H1 (cell line): Measurements from ENCODE around the gene MDFIC2. TPM values are rescaled to one million over a fixed set of nuclear protein-coding genes. Genes with fewer than 3 reads are reported as not detected.

Source experiments
- CTCF ChIA-PET: fragments of 300-600 bp; sonication (Branson Sonifier 250); formaldehyde crosslinking; loops from one replicate; lab custom pipeline; 2021; ENCODE audit not compliant: partially characterized antibody; lab: Charles Lee
- POLR2A ChIA-PET: fragments of 300-600 bp; sonication (Branson Sonifier 250); formaldehyde crosslinking; loops from one replicate; lab custom pipeline; 2021; ENCODE audit warnings: inconsistent platforms; ENCODE audit not compliant: partially characterized antibody; lab: Charles Lee
- DNase-seq, 2 experiments: peaks; one replicate each; pipeline versions ENCODE4 v3.0.0 to v3.0.0-alpha.2; 2010 to 2022; ENCODE audit warnings: low spot score in 2 of 2, low read depth in 1 of 2, mixed read lengths in 1 of 2
- FAIRE-seq: peaks from 2 replicates; lab custom pipeline; 2011; peaks lifted over from hg19 to GRCh38; lab: Jason Lieb, UNC
- H2AFZ ChIP-seq: 2 replicates; pipeline ENCODE4 v1.8.1; 2012; ENCODE audit warnings: low read length, inconsistent platforms
- H2AK5ac ChIP-seq: 2 replicates; pipeline ENCODE4 v1.6.1; 2013; ENCODE audit warnings: low read depth, low read length
- H2BK120ac ChIP-seq: replicated peaks from 2 replicates; pipeline ENCODE3; 2013; ENCODE audit warnings: low read depth, low read length, inconsistent platforms
- H2BK12ac ChIP-seq: 2 replicates; pipeline ENCODE4 v1.6.1; 2013; ENCODE audit warnings: low read depth, low read length
- H2BK15ac ChIP-seq: 2 replicates; pipeline ENCODE4 v1.6.1; 2013; ENCODE audit warnings: low read length
- H2BK20ac ChIP-seq: 2 replicates; pipeline ENCODE4 v1.6.1; 2013; ENCODE audit warnings: low read length
- H2BK5ac ChIP-seq: 2 replicates; pipeline ENCODE4 v1.6.1; 2013; ENCODE audit warnings: low read depth, low read length
- H3K14ac ChIP-seq: 2 replicates; pipeline ENCODE4 v1.6.1; 2013; ENCODE audit warnings: inconsistent platforms; ENCODE audit not compliant: insufficient read length
- H3K18ac ChIP-seq: 2 replicates; pipeline ENCODE4 v1.6.1; 2013; ENCODE audit warnings: low read length; ENCODE audit errors: extremely low read depth
- H3K23ac ChIP-seq: 2 replicates; pipeline ENCODE4 v1.6.1; 2013; ENCODE audit warnings: inconsistent platforms; ENCODE audit not compliant: insufficient read length
- H3K23me2 ChIP-seq: 2 replicates; pipeline ENCODE4 v1.6.1; 2013; ENCODE audit warnings: low read depth, low read length
- H3K27ac ChIP-seq: 2 replicates; pipeline ENCODE4 v1.6.1; 2011; ENCODE audit warnings: low read depth, low read length, inconsistent platforms
- H3K27me3 ChIP-seq, 4 experiments: replicated peaks in 1 of 4; 1 replicate in 1 of 4; 2 replicates in 3 of 4; pipeline versions ENCODE4 v1.6.1 to v1.8.1; 2011 to 2013; ENCODE audit warnings: low read length in 3 of 4, mild to moderate bottlenecking in 3 of 4, inconsistent platforms in 2 of 4, mixed read lengths in 2 of 4, moderate library complexity in 1 of 4; ENCODE audit not compliant: control insufficient read depth in 3 of 4, insufficient read depth in 3 of 4; ENCODE audit errors: extremely low read depth in 1 of 4
- H3K36me3 ChIP-seq, 4 experiments: 2 replicates each; pipeline versions ENCODE4 v1.6.1 to v1.8.1; 2011 to 2013; ENCODE audit warnings: mild to moderate bottlenecking in 4 of 4, low read length in 3 of 4, moderate library complexity in 2 of 4, control low read depth in 1 of 4, inconsistent platforms in 1 of 4; ENCODE audit not compliant: insufficient read depth in 4 of 4, control insufficient read depth in 2 of 4
- H3K4ac ChIP-seq: replicated peaks from 2 replicates; pipeline ENCODE3; 2013; ENCODE audit warnings: low read length, low read depth, mixed read lengths, inconsistent platforms; ENCODE audit not compliant: insufficient read length
- H3K4me1 ChIP-seq, 4 experiments: replicated peaks in 1 of 4; 1 replicate in 1 of 4; 2 replicates in 3 of 4; pipeline versions ENCODE4 v1.6.1 to v1.8.1; 2011 to 2013; ENCODE audit warnings: low read length in 3 of 4, inconsistent platforms in 2 of 4, mixed read lengths in 1 of 4; ENCODE audit not compliant: insufficient read depth in 4 of 4, control insufficient read depth in 3 of 4
- H3K4me2 ChIP-seq, 2 experiments: 2 replicates each; pipeline versions ENCODE4 v1.6.1 to v1.8.1; 2011 to 2013; ENCODE audit warnings: low read depth in 2 of 2, low read length in 2 of 2, control low read depth in 1 of 2, inconsistent platforms in 1 of 2, mild to moderate bottlenecking in 1 of 2; ENCODE audit not compliant: insufficient read depth in 1 of 2
- H3K4me3 ChIP-seq, 4 experiments: fragments of 200-600, 300-600 bp in 1 of 4; sonication (generic), shearing (Covaris generic), sonication (Bioruptor Twin) in 1 of 4; 2 replicates each; pipeline versions ENCODE4 v1.5.1 to v1.8.1; 2011 to 2016; ENCODE audit warnings: low read length in 4 of 4, low read depth in 3 of 4, control low read depth in 2 of 4, inconsistent platforms in 2 of 4, mild to moderate bottlenecking in 2 of 4, mixed read lengths in 1 of 4, moderate library complexity in 1 of 4; ENCODE audit not compliant: insufficient read depth in 2 of 4; ENCODE audit errors: extremely low read depth in 1 of 4
- H3K56ac ChIP-seq: replicated peaks from 2 replicates; pipeline ENCODE3; 2013; ENCODE audit warnings: low read depth, mild to moderate bottlenecking, mixed read lengths, low read length, inconsistent platforms; ENCODE audit not compliant: insufficient read length
- H3K79me1 ChIP-seq: 2 replicates; pipeline ENCODE4 v1.6.1; 2013; ENCODE audit warnings: low read depth, low read length, control low read depth
- H3K79me2 ChIP-seq, 2 experiments: 2 replicates each; pipeline versions ENCODE4 v1.6.1 to v1.8.1; 2012 to 2013; ENCODE audit warnings: low read length in 2 of 2, mild to moderate bottlenecking in 2 of 2, inconsistent platforms in 1 of 2; ENCODE audit not compliant: insufficient read depth in 2 of 2, control insufficient read depth in 1 of 2
- H3K9ac ChIP-seq, 4 experiments: replicated peaks in 1 of 4; 1 replicate in 1 of 4; 2 replicates in 3 of 4; pipeline versions ENCODE4 v1.6.1 to v1.8.1; 2011 to 2013; ENCODE audit warnings: low read depth in 3 of 4, low read length in 3 of 4, control low read depth in 2 of 4, mild to moderate bottlenecking in 2 of 4, moderate library complexity in 2 of 4, inconsistent platforms in 1 of 4; ENCODE audit errors: extremely low read depth in 1 of 4
- H3K9me3 ChIP-seq, 2 experiments: 2 replicates each; pipeline versions ENCODE4 v1.6.1 to v1.8.1; 2012 to 2013; ENCODE audit warnings: mild to moderate bottlenecking in 2 of 2, moderate library complexity in 2 of 2, control low read depth in 1 of 2, inconsistent platforms in 1 of 2, low read depth in 1 of 2, low read length in 1 of 2, mixed read lengths in 1 of 2; ENCODE audit not compliant: insufficient read depth in 2 of 2
- H4K20me1 ChIP-seq, 2 experiments: replicated peaks in 1 of 2; 2 replicates each; pipeline versions ENCODE3 to v1.8.1; 2011 to 2013; ENCODE audit warnings: inconsistent platforms in 2 of 2, low read length in 2 of 2, mild to moderate bottlenecking in 1 of 2; ENCODE audit not compliant: insufficient read depth in 2 of 2, control insufficient read depth in 1 of 2
- H4K5ac ChIP-seq: 2 replicates; pipeline ENCODE4 v1.6.1; 2013; ENCODE audit warnings: low read length, low read depth, mixed read lengths, inconsistent platforms; ENCODE audit not compliant: insufficient read length
- H4K8ac ChIP-seq: 2 replicates; pipeline ENCODE4 v1.8.0; 2013; ENCODE audit warnings: mild to moderate bottlenecking, moderate library complexity, low read length, inconsistent platforms; ENCODE audit not compliant: insufficient read depth; ENCODE audit errors: extremely low read depth
- H4K91ac ChIP-seq: replicated peaks from 2 replicates; pipeline ENCODE3; 2013; ENCODE audit warnings: low read length, mixed read lengths, inconsistent platforms; ENCODE audit not compliant: insufficient read length
- CHD2 ChIP-seq: IDR thresholded peaks from 2 replicates; pipeline ENCODE4 v1.6.1; 2012; ENCODE audit warnings: low read length, improper control_type of control experiment
- FOSL1 ChIP-seq: IDR thresholded peaks from 2 replicates; pipeline ENCODE4 v1.6.1; 2011; ENCODE audit warnings: mild to moderate bottlenecking, low read depth, low read length, moderate library complexity; ENCODE audit not compliant: insufficient read depth
- GTF2F1 ChIP-seq: IDR thresholded peaks from 2 replicates; pipeline ENCODE4 v1.6.1; 2012; ENCODE audit warnings: low read depth, low read length, improper control_type of control experiment, borderline replicate concordance
- JUND ChIP-seq: IDR thresholded peaks from 2 replicates; pipeline ENCODE4 v1.6.1; 2011; ENCODE audit warnings: mild to moderate bottlenecking, improper control_type of control experiment, low read length
- RNF2 ChIP-seq: fragments of 200-900, 300-1000 bp; sonication (generic); IDR thresholded peaks from 2 replicates; pipeline ENCODE4 v1.7.1; 2016; ENCODE audit warnings: borderline replicate concordance, low read depth, mild to moderate bottlenecking, antibody characterized with exemption, low read length; ENCODE audit not compliant: poor library complexity, severe bottlenecking; ENCODE audit errors: missing control alignments
- SIRT6 ChIP-seq: IDR thresholded peaks from one replicate; pipeline ENCODE4 v1.7.1; 2012; ENCODE audit warnings: low read length, inconsistent platforms
- TAF1 ChIP-seq: IDR thresholded peaks from 2 replicates; pipeline ENCODE4 v1.6.1; 2011; ENCODE audit warnings: mild to moderate bottlenecking, low read depth, low read length
- TEAD4 ChIP-seq: IDR thresholded peaks from 2 replicates; pipeline ENCODE4 v1.6.1; 2012; ENCODE audit warnings: low read depth, low read length, inconsistent platforms, mixed read lengths
- YY1 ChIP-seq: IDR thresholded peaks from 2 replicates; pipeline ENCODE4 v1.6.1; 2011; ENCODE audit warnings: low read depth, mild to moderate bottlenecking, low read length
- WGBS, 2 experiments: shearing (Covaris generic) in 1 of 2; methylation state at CpG; one replicate each; pipeline versions ENCODE4 v1.1.6 to v1.1.7; 2013 to 2015; ENCODE audit warnings: low lambda C conversion rate in 2 of 2, mixed read lengths in 2 of 2, inconsistent platforms in 1 of 2, low coverage in 1 of 2, missing lambda C conversion rate in 1 of 2; ENCODE audit not compliant: insufficient replicate concordance in 2 of 2, insufficient coverage in 1 of 2, insufficient read length in 1 of 2; ENCODE audit errors: extremely low coverage in 1 of 2, missing lambda C conversion rate in 1 of 2; 5-methylcytosine and 5-hydroxymethylcytosine counted together
- polyA plus RNA-seq, 7 experiments: library from polyadenylated mRNA; depleted of rRNA in 3 of 7; stranded (reverse) in 5 of 7; unstranded in 2 of 7; fragments of >200 nt in 5 of 7; fragments of 200-250 nt in 2 of 7; gene quantifications; 1 replicate in 5 of 7; 2 replicates in 1 of 7; 4 replicates in 1 of 7; pipeline versions ENCODE4 v1.2.1 to v1.2.3, GENCODE V29; 2011 to 2013; ENCODE audit warnings: missing spikeins in 2 of 7, mixed read lengths in 2 of 7
- total RNA-seq: library from RNA; stranded (reverse); fragmentation: NEBNext Ultra II Directional; extraction: Animal tissue kit (Norgen Biotek cat#: 25700); gene quantifications from 2 replicates; pipeline ENCODE4 v1.2.1, GENCODE V29; 2021
- TF ChIP-seq, protein P1 (sequence below): IDR thresholded peaks from 2 replicates; pipeline ENCODE4 v1.6.1; 2012; ENCODE audit warnings: inconsistent platforms

MDFIC2 gene
- total and polyA plus RNA-seq, 2 of the 8 experiments (the other 6 are each of a cell fraction or from before 2014, with no cell fraction given): not detected

DNA sequence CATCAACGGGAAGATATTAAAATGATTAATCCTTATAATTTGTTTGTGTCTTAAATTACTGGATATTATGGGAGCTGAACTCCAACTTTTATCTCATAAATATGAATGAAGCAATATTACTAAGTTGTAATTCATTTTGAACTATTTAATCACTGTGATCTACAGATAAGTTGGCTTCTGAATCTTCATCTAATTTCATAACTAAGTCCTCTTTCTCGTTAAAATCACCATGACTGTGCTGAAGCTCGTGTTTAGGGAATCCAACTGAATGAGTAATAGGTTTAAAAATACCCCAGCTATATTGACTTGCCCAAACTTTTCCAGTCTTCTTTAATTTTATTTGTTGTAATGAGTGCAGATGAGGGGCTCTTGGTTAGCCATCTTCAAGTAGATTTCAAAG lies 14.1 kb downstream of the MDFIC2 start:
- H3K79me2 ChIP-seq: no peaks in the 10 kb centered on the region
- no peaks in the 10 kb centered on the region for H3K4me1 ChIP-seq
- 89% methylated on average over 3 of the region's 3 CpGs; no CpG with 5 or more reads in 1 of the 2 experiments for WGBS, 2 experiments
- no peak overlapping the region for H3K4me2 ChIP-seq
- TF ChIP-seq CHD2 (no peak), SIRT6 (no peak), YY1 (no peak), TAF1 (no peak), TEAD4 (no peak), FOSL1 (no peak), GTF2F1 (no peak), JUND (no peak), RNF2 (no peak)
- TF ChIP-seq, protein P1, sequence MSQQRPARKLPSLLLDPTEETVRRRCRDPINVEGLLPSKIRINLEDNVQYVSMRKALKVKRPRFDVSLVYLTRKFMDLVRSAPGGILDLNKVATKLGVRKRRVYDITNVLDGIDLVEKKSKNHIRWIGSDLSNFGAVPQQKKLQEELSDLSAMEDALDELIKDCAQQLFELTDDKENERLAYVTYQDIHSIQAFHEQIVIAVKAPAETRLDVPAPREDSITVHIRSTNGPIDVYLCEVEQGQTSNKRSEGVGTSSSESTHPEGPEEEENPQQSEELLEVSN: no peak
- H2BK5ac ChIP-seq: no peak overlapping the region
- H3K23me2 ChIP-seq: no peaks in the 10 kb centered on the region
- no peak overlapping the region for H3K27ac ChIP-seq
- H3K14ac ChIP-seq: no peak overlapping the region
- no peaks in the 10 kb centered on the region for H3K27me3 ChIP-seq
- H3K9me3 ChIP-seq: no peaks in the 10 kb centered on the region
- H2BK15ac ChIP-seq: no peak overlapping the region
- H4K20me1 ChIP-seq: no peaks in the 10 kb centered on the region
- no peak overlapping the region for H3K4me3 ChIP-seq
- no peak overlapping the region for H2BK120ac ChIP-seq
- no peak overlapping the region for H3K23ac ChIP-seq
- no peak overlapping the region for H4K5ac ChIP-seq
- no peak overlapping the region for H3K4ac ChIP-seq
- no peak overlapping the region for H4K8ac ChIP-seq
- H2AK5ac ChIP-seq: no peak overlapping the region
- H3K36me3 ChIP-seq: no peaks in the 10 kb centered on the region
- H3K56ac ChIP-seq: no peak overlapping the region
- no peak overlapping the region for H3K18ac ChIP-seq
- H4K91ac ChIP-seq: no peak overlapping the region
- FAIRE-seq: no peak
- POLR2A ChIA-PET: no interaction called here
- no peak overlapping the region for H2BK12ac ChIP-seq
- H3K9ac ChIP-seq: no peak overlapping the region
- H2AFZ ChIP-seq: no peak overlapping the region
- DNase-seq: no peak
- CTCF ChIA-PET: interaction anchor here (0.9 kb wide), 1 partner anchor 9 kb away, joined by 3 read pairs; no protein-coding TSS in a partner anchor
- H3K79me1 ChIP-seq: no peaks in the 10 kb centered on the region
- H2BK20ac ChIP-seq: no peak overlapping the region
